Measurements from ENCODE around the gene FILIP1L. TPM values are rescaled to one million over a fixed set of nuclear protein-coding genes. Genes with fewer than 3 reads are reported as not detected.
A peak's percentile ranks its signal among the peaks of the same experiment; 100 is the strongest.

FILIP1L gene
- total and polyA plus RNA-seq, 2 of the 13 experiments (the other 11 are each of a cell fraction or from before 2014, with no cell fraction given): 8.1 to 187 TPM

DNA sequence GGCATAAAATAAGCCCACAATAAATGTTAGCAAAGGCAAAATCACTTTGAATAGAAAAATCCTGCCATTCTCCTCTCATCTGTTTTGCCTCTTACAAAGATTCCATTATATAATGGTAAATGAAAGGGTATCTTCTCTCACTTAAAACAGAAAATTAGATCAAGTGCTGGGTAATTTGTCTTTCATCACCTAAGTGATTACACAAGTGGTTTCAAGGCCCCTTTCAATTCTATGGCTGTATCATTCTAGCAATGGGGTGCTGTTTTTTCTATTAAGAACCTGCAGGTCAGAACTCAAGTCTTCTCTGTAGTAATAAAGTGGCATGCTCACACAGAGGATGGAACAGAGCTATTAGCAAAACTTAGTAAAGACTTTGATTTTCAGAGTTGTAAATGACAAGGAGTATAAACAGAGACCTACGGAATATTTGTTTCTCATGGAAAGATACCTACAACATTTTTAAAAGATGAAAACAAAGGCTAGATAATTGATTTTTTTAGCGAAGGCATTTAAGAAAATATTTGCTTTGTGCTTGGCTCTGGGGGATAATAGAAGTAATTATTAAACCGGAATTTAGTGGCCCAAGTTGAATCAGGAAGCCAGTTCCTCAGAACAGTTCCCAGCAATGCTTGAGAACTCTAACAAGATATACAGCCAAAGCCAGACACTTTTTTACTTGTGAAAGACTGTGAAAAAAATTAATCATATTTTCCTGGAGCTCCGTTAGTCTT, 159.2 kb downstream of the FILIP1L start:
- DNase-seq (ENCODE audit: low spot score): peak; percentile 61
- Histone ChIP-seq H3K27ac (ENCODE audit: extremely low read length, insufficient read depth, low read length) (peak overlapping the region; percentile 63), H3K27me3 (ENCODE audit: control insufficient read depth in 1 of 2, insufficient read depth in 2 of 2, low read length in 2 of 2) (no peaks in the 10 kb centered on the region), H3K36me3 (replicated peaks in 1 of 2; ENCODE audit: control insufficient read depth in 1 of 2, insufficient read depth in 2 of 2, low read length in 2 of 2) (no peaks in the 10 kb centered on the region), H3K9me3 (ENCODE audit: low read length) (no peaks in the 10 kb centered on the region), H3K9ac (ENCODE audit: insufficient read depth, low read depth, low read length) (peak overlapping the region; percentile 32), H2AFZ (ENCODE audit: low read length) (no peak overlapping the region), H4K20me1 (ENCODE audit: insufficient read depth, low read length) (no peaks in the 10 kb centered on the region), H3K4me1 (ENCODE audit: insufficient read depth, low read length) (peaks cover 70% of the 10 kb centered on the region), H3K4me3 (replicated peaks in 1 of 3; ENCODE audit: insufficient read depth in 1 of 3, low read depth in 2 of 3, low read length in 3 of 3) (no peak overlapping the region; a peak in 1 of 6 replicates), H3K79me2 (ENCODE audit: insufficient read depth, low read length) (no peaks in the 10 kb centered on the region), H3K4me2 (ENCODE audit: low read depth, low read length) (peak overlapping the region; percentile 33)
- no peak for FAIRE-seq
- no TSS peak for BruUV-seq (replicated peaks)
- peak; percentile 87 for ATAC-seq
- intact Hi-C loops (cut with micrococcal nuclease; ENCODE audit: unreplicated experiment) (no loop called here), in situ Hi-C loops (cut with HindIII; ENCODE audit: extremely low pct_ligation_motif_present, low pct_unique_long_range_greater_than_20kb) (no loop called here)
- POLR2A ChIA-PET: interaction anchor here (1.0 to 1.6 kb wide), 4 partner anchors 16 to 79 kb away, joined by 3 to 5 read pairs (median 4); no protein-coding TSS in a partner anchor
- CTCF ChIA-PET (ENCODE audit: low intra/inter-chr PET ratio, low total read pairs): no interaction called here
- 17% methylated on average over 4 of the region's 4 CpGs for WGBS (ENCODE audit: low lambda C conversion rate)
- TF ChIP-seq RARA (CRISPR knock-in tag; IDR thresholded peaks at IDR 0.05) (peak; percentile 55; the same call in 1 of the 2 replicates), PAX8 (CRISPR knock-in tag; IDR thresholded peaks at IDR 0.05; ENCODE audit: borderline replicate concordance) (no peak), ZNF337 (CRISPR knock-in tag; IDR thresholded peaks at IDR 0.05; ENCODE audit: borderline replicate concordance, low read depth) (no peak), PPARG (CRISPR knock-in tag; conservative IDR thresholded peaks at IDR 0.05) (0 out of 2 replicates have a peak, but pooled peaks have one; percentile 25), ONECUT2 (CRISPR knock-in tag; IDR thresholded peaks at IDR 0.05) (peak; percentile 76), ZNF792 (CRISPR knock-in tag; IDR thresholded peaks at IDR 0.05) (0 out of 2 replicates have a peak, but pooled peaks have one; percentile 39), KLF6 (CRISPR knock-in tag; IDR thresholded peaks at IDR 0.05) (0 out of 2 replicates have a peak, but pooled peaks have one; percentile 35), IRF2 (CRISPR knock-in tag; IDR thresholded peaks at IDR 0.05) (peak; percentile 28; the same call in 1 of the 2 replicates), ZNF614 (CRISPR knock-in tag; IDR thresholded peaks at IDR 0.05; ENCODE audit: borderline replicate concordance) (no peak), ERF (CRISPR knock-in tag; IDR thresholded peaks at IDR 0.05) (no peak; the same call in none of the 2 replicates), ISL2 (CRISPR knock-in tag; IDR thresholded peaks at IDR 0.05) (peak; percentile 73), KAT7 (CRISPR knock-in tag; IDR thresholded peaks at IDR 0.05; ENCODE audit: borderline replicate concordance) (0 out of 2 replicates have a peak, but pooled peaks have one; percentile 25), HDAC2 (CRISPR knock-in tag; IDR thresholded peaks at IDR 0.05) (peak; percentile 21; the same call in 1 of the 2 replicates), SOX5 (CRISPR knock-in tag; IDR thresholded peaks at IDR 0.05; ENCODE audit: borderline replicate concordance) (peak; percentile 89), RXRB (CRISPR knock-in tag; IDR thresholded peaks at IDR 0.05; ENCODE audit: borderline replicate concordance) (peak; percentile 43; the same call in 1 of the 2 replicates), SOX6 (IDR thresholded peaks at IDR 0.05) (no peak), SOX6 (CRISPR knock-in tag; IDR thresholded peaks at IDR 0.05) (peak; percentile 88), ELF3 (CRISPR knock-in tag; IDR thresholded peaks at IDR 0.05) (peak; percentile 57), FOXA3 (CRISPR knock-in tag; IDR thresholded peaks at IDR 0.05) (peak; percentile 61), SMAD3 (CRISPR knock-in tag; IDR thresholded peaks at IDR 0.05) (peak; percentile 57; the same call in 1 of the 2 replicates), ZNF564 (CRISPR knock-in tag; IDR thresholded peaks at IDR 0.05) (no peak)
- TF ChIP-seq, protein P1, sequence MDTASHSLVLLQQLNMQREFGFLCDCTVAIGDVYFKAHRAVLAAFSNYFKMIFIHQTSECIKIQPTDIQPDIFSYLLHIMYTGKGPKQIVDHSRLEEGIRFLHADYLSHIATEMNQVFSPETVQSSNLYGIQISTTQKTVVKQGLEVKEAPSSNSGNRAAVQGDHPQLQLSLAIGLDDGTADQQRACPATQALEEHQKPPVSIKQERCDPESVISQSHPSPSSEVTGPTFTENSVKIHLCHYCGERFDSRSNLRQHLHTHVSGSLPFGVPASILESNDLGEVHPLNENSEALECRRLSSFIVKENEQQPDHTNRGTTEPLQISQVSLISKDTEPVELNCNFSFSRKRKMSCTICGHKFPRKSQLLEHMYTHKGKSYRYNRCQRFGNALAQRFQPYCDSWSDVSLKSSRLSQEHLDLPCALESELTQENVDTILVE (CRISPR knock-in tag; IDR thresholded peaks at IDR 0.05): peak; percentile 44; the same call in 1 of the 2 replicates
- TF ChIP-seq, protein P2, sequence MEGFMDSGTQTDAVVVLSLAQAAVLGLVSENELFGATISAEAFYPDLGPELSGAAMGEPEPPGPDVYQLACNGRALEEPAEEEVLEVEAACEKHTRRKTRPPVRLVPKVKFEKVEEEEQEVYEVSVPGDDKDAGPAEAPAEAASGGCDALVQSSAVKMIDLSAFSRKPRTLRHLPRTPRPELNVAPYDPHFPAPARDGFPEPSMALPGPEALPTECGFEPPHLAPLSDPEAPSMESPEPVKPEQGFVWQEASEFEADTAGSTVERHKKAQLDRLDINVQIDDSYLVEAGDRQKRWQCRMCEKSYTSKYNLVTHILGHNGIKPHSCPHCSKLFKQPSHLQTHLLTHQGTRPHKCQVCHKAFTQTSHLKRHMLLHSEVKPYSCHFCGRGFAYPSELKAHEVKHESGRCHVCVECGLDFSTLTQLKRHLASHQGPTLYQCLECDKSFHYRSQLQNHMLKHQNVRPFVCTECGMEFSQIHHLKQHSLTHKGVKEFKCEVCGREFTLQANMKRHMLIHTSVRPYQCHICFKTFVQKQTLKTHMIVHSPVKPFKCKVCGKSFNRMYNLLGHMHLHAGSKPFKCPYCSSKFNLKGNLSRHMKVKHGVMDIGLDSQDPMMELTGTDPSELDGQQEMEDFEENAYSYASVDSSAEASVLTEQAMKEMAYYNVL (CRISPR knock-in tag; IDR thresholded peaks at IDR 0.05; ENCODE audit: borderline replicate concordance): peak; percentile 57; the same call in 1 of the 2 replicates

Data from HepG2 (cell line).